Vagina (tissue), 2 donors: Measurements from ENCODE around the gene IFRD1.

Experiments
- CTCF ChIP-seq, 3 experiments: fragments of 450-650 bp in 2 of 3; fragments of 200-600 bp in 1 of 3; sonication (generic) in 1 of 3; IDR thresholded peaks; one replicate each; pipeline ENCODE4 v1.5.1; 2017 to 2019; ENCODE audit warnings: antibody characterized with exemption in 3 of 3, mild to moderate bottlenecking in 2 of 3, moderate library complexity in 2 of 3
- POLR2A ChIP-seq, 2 donors: fragments of 450-650 bp; IDR thresholded peaks; one replicate each; pipeline ENCODE4 v1.6.1; 2017; ENCODE audit warnings: antibody characterized with exemption in 2 of 2, mild to moderate bottlenecking in 2 of 2, moderate library complexity in 2 of 2

GRCh38 chr7:112447406-112447805 lies 2.9 kb upstream of the IFRD1 start:
- TF ChIP-seq POLR2A (IDR thresholded peaks at IDR 0.05) (no peak), CTCF (IDR thresholded peaks at IDR 0.05) (no peak)
